Right lobe of liver (tissue), 6 donors: Measurements from ENCODE around the gene ITPKB. TPM values are rescaled to one million over a fixed set of nuclear protein-coding genes. Genes with fewer than 3 reads are reported as not detected.

Source experiments
- ATAC-seq, 4 donors: fragments of 200-7000 bp; cut with Tn5 transposase; one replicate each; pipeline ENCODE4 v1.9.1; 2020; ENCODE audit warnings: mild to moderate bottlenecking in 4 of 4, moderate library complexity in 4 of 4
- DNase-seq, 3 donors: peaks; one replicate each; pipeline ENCODE4 v3.0.0-alpha.2; 2020
- H3K27ac ChIP-seq, 3 donors: fragments of 200-600 bp; one replicate each; pipeline ENCODE4 v1.8.0; 2022
- H3K27me3 ChIP-seq, 2 donors: fragments of 200-600 bp; one replicate each; pipeline ENCODE4 v1.8.0; 2022
- H3K36me3 ChIP-seq, 4 donors: fragments of 200-600 bp; sonication (generic) in 1 of 4; one replicate each; pipeline versions ENCODE4 v1.5.1 to v1.8.0; 2017 to 2022; ENCODE audit warnings: control low read depth in 1 of 4
- H3K4me1 ChIP-seq, 4 donors: fragments of 200-600 bp; sonication (generic) in 1 of 4; one replicate each; pipeline versions ENCODE4 v1.5.1 to v1.8.0; 2017 to 2022; ENCODE audit warnings: control low read depth in 1 of 4
- H3K4me3 ChIP-seq, 3 donors: fragments of 200-600 bp; one replicate each; pipeline ENCODE4 v1.8.0; 2022
- H3K9me3 ChIP-seq, 4 donors: fragments of 200-600 bp; sonication (generic) in 1 of 4; one replicate each; pipeline versions ENCODE4 v1.5.1 to v1.8.0; 2017 to 2022; ENCODE audit warnings: control low read depth in 1 of 4
- CTCF ChIP-seq, 4 donors: fragments of 200-600 bp in 3 of 4; fragments of 450-650 bp in 1 of 4; IDR thresholded peaks; one replicate each; pipeline versions ENCODE4 v1.5.1 to v1.8.0; 2016 to 2022; ENCODE audit warnings: antibody characterized with exemption in 4 of 4, mild to moderate bottlenecking in 2 of 4
- POLR2A ChIP-seq: fragments of 450-650 bp; IDR thresholded peaks from one replicate; pipeline ENCODE4 v1.6.1; 2017; ENCODE audit warnings: antibody characterized with exemption, mild to moderate bottlenecking
- WGBS: methylation state at CpG from one replicate; pipeline ENCODE4 v1.1.6; 2018; ENCODE audit warnings: low coverage, low lambda C conversion rate; ENCODE audit not compliant: insufficient coverage; ENCODE audit errors: missing lambda C conversion rate; 5-methylcytosine and 5-hydroxymethylcytosine counted together
- intact Hi-C, 2 donors: fragments of 100-400 bp; cut with DNase I; formaldehyde crosslinking; loops; one replicate each; pipeline versions ENCODE4 v1.11.2 to v1.14.1; 2022
- total RNA-seq, 6 experiments: library from RNA; depleted of rRNA in 2 of 6; stranded (reverse); fragments of >200 nt in 2 of 6; fragmentation: NEBNext Ultra II Directional in 3 of 6; extraction: Animal tissue kit (Norgen Biotek cat#: 25700) in 3 of 6; gene quantifications; one replicate each; pipeline versions ENCODE4 v1.1.0 to v1.2.4, GENCODE V29; 2016 to 2023
- donor health status: DM: no; HTN: yes; CAD: no.
- donor health status: DM: no; HTN: no; CAD: no.
- donor health status: DM: no; HTN: no; CAD: no.
- donor health status: DM: no; HTN: yes; CAD: no.
- donor health status: DM: no; HTN: yes; CAD: no.

ITPKB gene
- total RNA-seq, 6 experiments from 2014 or later = 2.1 to 4.1 (median 3.4) TPM

DNA sequence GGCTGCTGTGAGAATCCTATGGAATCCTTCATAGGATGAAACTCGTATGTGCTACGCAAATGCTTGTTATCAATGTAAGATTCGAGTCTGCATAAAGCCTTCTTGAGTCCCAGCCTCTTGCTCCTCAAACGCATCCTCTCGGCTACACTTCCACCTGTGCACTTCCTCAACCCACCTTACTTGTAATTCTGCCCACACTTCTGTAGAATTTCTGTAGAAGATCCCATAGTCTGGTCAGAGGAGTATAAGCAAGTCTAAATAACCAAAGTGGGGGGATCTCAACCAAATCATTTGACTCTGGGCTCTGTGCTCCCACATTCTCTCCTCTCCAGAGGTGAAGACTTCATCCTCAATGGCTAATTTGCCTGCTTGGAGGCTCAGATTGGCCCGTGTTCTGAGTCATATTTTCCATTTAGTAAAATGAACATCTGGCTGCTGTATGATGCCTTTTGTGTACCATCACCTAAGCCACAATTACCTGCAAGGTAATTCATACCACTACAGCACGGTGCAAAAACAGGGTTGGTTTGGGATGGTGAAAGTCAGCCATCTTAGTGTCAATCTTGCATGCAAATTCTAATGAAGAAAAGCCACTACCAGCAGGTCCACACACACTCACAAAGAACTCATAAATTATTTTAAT lies 63.2 kb downstream of the ITPKB start:
- Histone ChIP-seq H3K4me3 (no peak overlapping the region), H3K4me1 (peaks cover 0 to 14% (median 2%) of the 10 kb centered on the region in 4 donors), H3K36me3 (no peaks in the 10 kb centered on the region), H3K27me3 (no peaks in the 10 kb centered on the region), H3K27ac (peak overlapping the region; percentile 2 to 76 (median 44)), H3K9me3 (no peaks in the 10 kb centered on the region)
- ATAC-seq (no peak), DNase-seq (no peak)
- intact Hi-C loops = no loop called here
- 69% methylated on average over 4 of the region's 7 CpGs for WGBS
- no peak for TF ChIP-seq CTCF (IDR thresholded peaks at IDR 0.05)
- no peak for TF ChIP-seq POLR2A

DNA sequence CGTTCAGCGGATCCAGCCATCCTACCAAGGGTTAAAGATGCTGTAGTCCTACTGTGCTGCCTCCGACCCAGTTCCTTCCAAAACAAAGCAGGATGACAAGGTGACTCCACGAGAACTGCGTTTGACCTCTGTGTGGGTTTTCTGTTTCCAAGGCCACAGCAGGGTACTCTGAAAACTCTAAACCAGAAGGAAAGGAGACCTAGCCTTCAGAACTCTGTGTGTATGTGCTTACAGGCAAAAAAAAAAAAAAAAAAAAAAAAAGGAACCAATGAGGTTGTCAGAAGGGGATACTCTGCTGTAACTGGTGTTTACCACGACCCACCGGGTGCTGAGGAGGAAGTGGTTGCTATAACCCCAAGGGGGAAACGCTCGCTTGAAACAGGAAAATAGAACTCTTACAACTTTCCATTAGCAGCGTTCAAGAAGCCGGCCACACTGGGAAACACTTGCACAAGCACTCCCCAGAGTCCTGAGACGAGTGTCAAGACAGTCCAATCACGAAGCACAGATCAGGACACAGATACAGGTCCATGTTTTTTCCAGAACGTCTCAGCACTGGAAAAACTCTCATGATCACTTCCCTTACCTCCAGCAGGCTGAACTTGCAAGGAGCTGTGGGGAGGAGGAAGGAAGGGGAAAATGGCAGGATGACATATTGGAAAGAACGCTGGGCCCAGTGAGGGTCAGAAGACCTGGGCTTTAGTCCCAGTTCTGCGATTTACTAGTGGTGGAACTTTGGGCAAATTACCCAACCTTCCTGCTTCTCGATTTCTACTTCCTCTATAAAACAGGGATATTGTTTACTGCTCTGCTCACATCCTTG lies 64.0 kb downstream of the ITPKB start:
- H3K9me3 ChIP-seq = no peaks in the 10 kb centered on the region
- no peaks in the 10 kb centered on the region for H3K27me3 ChIP-seq
- ATAC-seq (peak; percentile 43 to 63 (median 60)), DNase-seq (no peak)
- intact Hi-C loops = no loop called here
- TF ChIP-seq POLR2A (no peak), CTCF (IDR thresholded peaks at IDR 0.05) (no peak)
- WGBS = 27% methylated on average over 16 of the region's 17 CpGs
- H3K36me3 ChIP-seq = no peaks in the 10 kb centered on the region
- peaks cover 0 to 14% (median 2%) of the 10 kb centered on the region in 4 donors for H3K4me1 ChIP-seq
- no peak overlapping the region for H3K4me3 ChIP-seq
- peak overlapping the region; percentile 40 to 76 (median 44) for H3K27ac ChIP-seq

DNA sequence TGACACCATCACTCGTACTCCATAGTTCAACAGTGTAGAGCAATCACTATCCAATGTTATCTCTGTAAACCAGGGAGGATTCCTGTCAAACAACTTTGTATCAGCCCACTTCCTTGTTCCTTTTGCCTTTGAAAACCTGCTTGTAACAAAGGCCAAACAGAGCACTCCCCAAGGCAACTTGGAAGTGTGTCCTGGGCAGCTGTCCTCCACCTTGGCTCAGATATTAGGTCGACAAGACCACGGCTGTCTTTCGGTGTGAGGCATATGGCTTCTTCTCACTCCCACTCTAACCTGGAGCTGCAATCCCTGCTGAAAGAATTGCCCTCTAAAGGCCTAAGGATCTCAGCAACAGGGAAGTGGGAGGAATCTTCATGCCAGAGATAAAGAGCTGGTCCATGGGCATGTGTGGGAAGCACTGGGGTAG lies 66.7 kb downstream of the ITPKB start:
- Histone ChIP-seq H3K4me3 (no peak overlapping the region), H3K9me3 (no peaks in the 10 kb centered on the region), H3K4me1 (no peaks in the 10 kb centered on the region), H3K36me3 (no peaks in the 10 kb centered on the region), H3K27me3 (no peaks in the 10 kb centered on the region), H3K27ac (no peak overlapping the region)
- DNase-seq (no peak), ATAC-seq (no peak)
- intact Hi-C loops = no loop called here
- WGBS = 51% methylated on average over 4 of the region's 4 CpGs
- TF ChIP-seq CTCF (IDR thresholded peaks at IDR 0.05) = no peak

DNA sequence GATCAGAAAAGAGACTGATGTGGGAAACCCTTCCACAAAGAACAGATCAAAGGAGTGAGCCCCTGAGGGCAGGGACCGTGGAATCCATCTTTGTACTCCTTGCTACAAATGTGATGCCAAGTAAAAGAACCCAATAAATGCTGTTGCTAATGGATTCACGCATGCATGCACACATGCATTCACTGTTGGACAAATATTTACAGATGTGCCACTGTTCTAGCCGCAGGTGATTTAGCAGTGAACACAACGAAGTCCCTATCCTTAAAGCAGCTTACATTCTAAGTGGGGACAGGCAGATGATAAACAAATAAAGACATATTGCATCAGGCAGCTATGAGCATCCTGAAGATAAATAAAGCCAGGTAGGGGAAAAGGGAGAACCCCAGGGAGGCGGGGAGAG lies 67.8 kb downstream of the ITPKB start:
- Histone ChIP-seq H3K9me3 (no peaks in the 10 kb centered on the region), H3K27ac (no peak overlapping the region), H3K27me3 (no peaks in the 10 kb centered on the region), H3K4me3 (no peak overlapping the region), H3K36me3 (no peaks in the 10 kb centered on the region), H3K4me1 (no peaks in the 10 kb centered on the region)
- no peak for TF ChIP-seq CTCF (IDR thresholded peaks at IDR 0.05)
- TF ChIP-seq POLR2A = no peak
- ATAC-seq = no peak
- 77% methylated on average over 5 of the region's 5 CpGs for WGBS
- intact Hi-C loops = no loop called here
- DNase-seq = no peak
